ENCODE results near the gene PHF21A. TPM values are rescaled to one million over a fixed set of nuclear protein-coding genes. Genes with fewer than 3 reads are reported as not detected.

PHF21A gene
- total RNA-seq, 1 experiment from 2014 or later, result 29.4 TPM

- Mint-ChIP-seq H3K9me3 (no peaks in the 10 kb centered on the region), H3K27ac (no peak overlapping the region), H3K4me3 (no peak overlapping the region), H3K4me1 (peaks cover 27% of the 10 kb centered on the region), H3K36me3 (no peaks in the 10 kb centered on the region), H3K27me3 (ENCODE audit: low read depth) (no peaks in the 10 kb centered on the region; the same call in 1 of the 2 replicates)
- TF ChIP-seq ELF4 (CRISPR knock-in tag; IDR thresholded peaks at IDR 0.05; ENCODE audit: low read depth), result no peak
- POLR2A ChIA-PET, result no interaction called here
- ATAC-seq (no peak), DNase-seq (ENCODE audit: low spot score) (no peak)
- CTCF ChIA-PET, result interaction anchor here (1.3 kb wide), 1 partner anchor 184 kb away, joined by 3 read pairs; no protein-coding TSS in a partner anchor
Observed at GRCh38 chr11:46130286-46130940, 9.2 kb upstream of the PHF21A start.

GRCh38 chr11:46129133-46129532 lies 7.9 kb upstream of the PHF21A start:
- DNase-seq (ENCODE audit: low spot score) (no peak), ATAC-seq (no peak)
- POLR2A ChIA-PET, result no interaction called here
- Mint-ChIP-seq H3K9me3 (no peaks in the 10 kb centered on the region), H3K27ac (no peak overlapping the region), H3K36me3 (no peaks in the 10 kb centered on the region), H3K27me3 (ENCODE audit: low read depth) (no peaks in the 10 kb centered on the region), H3K4me1 (peaks cover 14% of the 10 kb centered on the region), H3K4me3 (no peak overlapping the region)
- no peak for TF ChIP-seq ESRRA (CRISPR knock-in tag; IDR thresholded peaks at IDR 0.05; ENCODE audit: borderline replicate concordance)
- TF ChIP-seq TEAD1 (CRISPR knock-in tag; IDR thresholded peaks at IDR 0.05), result no peak
- TF ChIP-seq ATF6 (CRISPR knock-in tag; IDR thresholded peaks at IDR 0.05), result no peak
- no peak for TF ChIP-seq ATF1 (CRISPR knock-in tag; IDR thresholded peaks at IDR 0.05)
- TF ChIP-seq ZNF232 (CRISPR knock-in tag; IDR thresholded peaks at IDR 0.05), result no peak
- no peak for TF ChIP-seq FOXJ3 (CRISPR knock-in tag; IDR thresholded peaks at IDR 0.05; ENCODE audit: borderline replicate concordance)
- TF ChIP-seq ZNF512 (CRISPR knock-in tag; IDR thresholded peaks at IDR 0.05; ENCODE audit: borderline replicate concordance), result no peak
- CTCF ChIA-PET, result interaction anchor here (0.8 to 1.3 kb wide), 2 partner anchors 114 to 186 kb away, joined by 3 to 4 read pairs; no protein-coding TSS in a partner anchor

- H3K27me3 Mint-ChIP-seq (ENCODE audit: low read depth), result no peaks in the 10 kb centered on the region
- no peak for TF ChIP-seq FOXP1 (CRISPR knock-in tag; IDR thresholded peaks at IDR 0.05; ENCODE audit: borderline replicate concordance)
- TF ChIP-seq ZMAT4 (CRISPR knock-in tag; IDR thresholded peaks at IDR 0.05), result no peak
- no peak for TF ChIP-seq ZNF121 (CRISPR knock-in tag; IDR thresholded peaks at IDR 0.05)
- H3K36me3 Mint-ChIP-seq, result no peaks in the 10 kb centered on the region
- no peak for DNase-seq (ENCODE audit: low spot score)
- ChIA-PET CTCF (interaction anchor here (0.6 to 1.8 kb wide), 3 partner anchors 112 to 188 kb away, joined by 3 to 7 read pairs (median 4); no protein-coding TSS in a partner anchor), POLR2A (no interaction called here)
- H3K4me3 Mint-ChIP-seq, result no peak overlapping the region
- peaks cover 17% of the 10 kb centered on the region for H3K4me1 Mint-ChIP-seq
- peak; percentile 72 for ATAC-seq
- H3K9me3 Mint-ChIP-seq, result no peaks in the 10 kb centered on the region
- no peak overlapping the region for H3K27ac Mint-ChIP-seq
Observed at GRCh38 chr11:46127150-46127638, 5.9 kb upstream of the PHF21A start.

GRCh38 chr11:46125284-46125683 lies 4.0 kb upstream of the PHF21A start:
- H3K27me3 Mint-ChIP-seq (ENCODE audit: low read depth), result no peaks in the 10 kb centered on the region
- no peaks in the 10 kb centered on the region for H3K9me3 Mint-ChIP-seq
- H3K4me1 Mint-ChIP-seq, result peaks cover 10% of the 10 kb centered on the region
- POLR2A ChIA-PET, result no interaction called here
- H3K4me3 Mint-ChIP-seq, result no peak overlapping the region
- TF ChIP-seq ESRRA (CRISPR knock-in tag; IDR thresholded peaks at IDR 0.05; ENCODE audit: borderline replicate concordance), result no peak
- no peak for TF ChIP-seq JUN (CRISPR knock-in tag; IDR thresholded peaks at IDR 0.05)
- no peak for TF ChIP-seq ATF1 (CRISPR knock-in tag; IDR thresholded peaks at IDR 0.05)
- TF ChIP-seq KAT7 (CRISPR knock-in tag; IDR thresholded peaks at IDR 0.05; ENCODE audit: borderline replicate concordance), result no peak
- no peak for TF ChIP-seq IRF1 (CRISPR knock-in tag; IDR thresholded peaks at IDR 0.05)
- no peak for TF ChIP-seq HMGXB4 (CRISPR knock-in tag; IDR thresholded peaks at IDR 0.05)
- TF ChIP-seq ZNF121 (CRISPR knock-in tag; IDR thresholded peaks at IDR 0.05), result peak; percentile 96
- TF ChIP-seq NFE2L1 (CRISPR knock-in tag; IDR thresholded peaks at IDR 0.05), result no peak
- no peak for TF ChIP-seq GRHL2 (CRISPR knock-in tag; IDR thresholded peaks at IDR 0.05; ENCODE audit: insufficient replicate concordance, severe bottlenecking)
- CTCF ChIA-PET, result interaction anchor here (1.4 kb wide), 1 partner anchor 114 kb away, joined by 3 read pairs; no protein-coding TSS in a partner anchor
- no peak overlapping the region for H3K27ac Mint-ChIP-seq
- ATAC-seq, result no peak
- no peak for DNase-seq (ENCODE audit: low spot score)
- H3K36me3 Mint-ChIP-seq, result no peaks in the 10 kb centered on the region

All from WTC11 (cell line).